Fibroblast of skin of abdomen (primary cell): ENCODE data around the gene VAPB.

Experiments used
- DNase-seq: peaks from one replicate; pipeline ENCODE4 v3.0.0-alpha.2; 2013

The VAPB gene

DNA sequence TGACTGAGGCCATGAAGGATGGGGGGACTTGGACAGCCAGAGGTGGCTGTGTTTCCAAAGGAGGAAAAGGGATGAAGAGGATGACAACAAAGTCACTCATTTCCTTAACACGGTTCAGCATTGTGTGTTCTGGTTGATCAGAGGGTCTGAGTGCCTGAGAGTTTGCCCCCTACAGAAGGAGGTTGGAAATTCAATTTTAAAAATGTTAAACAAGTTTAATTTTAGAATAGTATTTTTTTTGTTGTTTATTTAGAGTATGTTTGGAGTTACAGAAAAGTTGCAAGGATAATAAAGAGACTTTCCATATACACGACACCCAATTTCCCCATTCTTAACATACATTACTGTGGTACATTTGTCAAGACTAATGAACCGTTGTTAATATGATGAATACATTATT lies 10.3 kb upstream of the VAPB start:
- DNase-seq, result no peak

DNA sequence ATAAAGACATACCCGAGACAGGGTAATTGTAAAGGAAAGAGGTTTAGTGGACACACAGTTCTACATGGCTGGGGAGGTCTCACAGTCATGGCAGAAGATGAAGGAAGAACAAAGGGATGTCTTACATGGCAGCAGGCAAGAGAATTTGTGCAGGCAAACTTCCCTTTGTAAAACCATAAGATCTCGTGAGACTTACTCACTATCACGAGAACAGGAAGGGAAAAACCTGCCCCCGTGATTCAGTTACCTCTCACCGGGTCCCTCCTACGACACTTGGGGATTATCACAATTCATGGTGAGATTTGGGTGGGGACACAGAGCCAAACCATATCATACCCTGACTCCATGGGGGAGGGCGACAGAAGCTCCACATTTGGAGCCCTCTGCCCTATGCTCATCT lies 7.4 kb upstream of the VAPB start:
- no peak for DNase-seq

DNA sequence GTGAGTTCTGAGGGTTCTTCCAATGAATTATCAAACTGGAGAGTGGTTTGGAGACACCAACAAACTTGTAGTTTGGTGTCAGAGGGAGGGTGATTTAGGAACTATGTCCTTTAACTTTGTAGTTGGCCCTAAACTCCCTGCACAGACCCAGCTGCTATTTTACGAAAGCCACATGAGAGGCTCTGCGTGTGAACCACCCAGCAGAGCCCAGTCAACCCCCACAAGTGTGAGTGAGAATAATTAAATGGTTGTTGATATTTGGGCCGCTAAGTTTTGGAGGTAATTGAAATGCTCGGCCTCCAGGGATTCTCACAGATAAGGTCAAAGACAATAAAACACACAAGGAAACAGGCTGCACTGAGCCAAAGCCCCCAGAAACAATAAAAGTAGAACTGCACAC lies 6.9 kb upstream of the VAPB start:
- no peak for DNase-seq

GRCh38 chr20:58384821-58385220 lies 4.2 kb upstream of the VAPB start:
- no peak for DNase-seq

DNA sequence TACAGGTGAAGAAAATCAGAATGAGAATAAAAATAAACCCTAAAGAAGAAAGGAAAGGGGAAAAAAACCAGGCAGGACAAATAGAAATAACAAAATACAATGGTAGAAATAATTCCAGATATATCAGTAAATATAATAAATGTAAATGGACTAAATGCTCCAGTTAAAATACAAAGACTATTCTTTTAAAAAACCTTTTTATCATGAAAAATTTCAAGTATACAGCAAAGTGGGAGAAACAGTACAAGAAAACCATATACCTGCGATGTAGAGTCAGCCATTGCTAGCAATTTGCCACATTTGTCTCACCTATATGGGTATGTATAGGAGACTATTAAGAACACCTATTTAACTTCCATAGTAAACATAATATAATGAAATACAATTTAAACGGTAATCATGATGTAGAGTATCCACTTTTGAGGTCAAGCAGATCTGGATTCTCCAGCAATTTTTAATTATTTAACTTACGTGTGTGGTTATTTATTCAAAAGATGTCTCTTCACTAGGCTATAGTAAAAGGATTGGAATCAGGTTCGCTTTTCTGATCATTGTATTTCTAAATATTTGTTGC lies 914 bp upstream of the VAPB start:
- DNase-seq, result no peak

GRCh38 chr20:58389324-58389967 lies 417 bp downstream of the VAPB start:
- DNase-seq, result peak; percentile 33

GRCh38 chr20:58389968-58390658 lies 1.1 kb downstream of the VAPB start:
- DNase-seq, result no peak

GRCh38 chr20:58390659-58391035 lies 1.6 kb downstream of the VAPB start:
- DNase-seq, result no peak

GRCh38 chr20:58392286-58392685 lies 3.3 kb downstream of the VAPB start:
- no peak for DNase-seq

DNA sequence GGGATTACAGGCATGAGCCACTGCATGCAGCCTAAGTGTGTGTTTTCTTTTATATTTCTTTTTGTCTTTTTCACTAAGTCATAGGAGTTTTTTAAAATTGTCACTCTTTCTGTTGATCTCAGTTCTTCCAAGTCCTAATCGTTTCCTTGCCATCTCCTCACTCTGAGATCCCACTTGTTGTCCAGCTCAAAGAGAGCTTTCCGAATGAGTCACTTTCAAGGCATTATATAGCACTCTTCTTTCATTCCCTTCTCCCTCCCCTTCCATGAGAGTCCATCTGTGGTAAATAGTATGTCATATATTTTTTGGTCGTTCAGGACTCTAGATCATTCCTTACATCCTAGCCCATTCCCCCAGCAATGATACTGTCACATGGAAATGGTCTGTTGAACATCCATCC lies 4.3 kb downstream of the VAPB start:
- peak; percentile 70 for DNase-seq

GRCh38 chr20:58394801-58395200 lies 5.8 kb downstream of the VAPB start:
- no peak for DNase-seq

DNA sequence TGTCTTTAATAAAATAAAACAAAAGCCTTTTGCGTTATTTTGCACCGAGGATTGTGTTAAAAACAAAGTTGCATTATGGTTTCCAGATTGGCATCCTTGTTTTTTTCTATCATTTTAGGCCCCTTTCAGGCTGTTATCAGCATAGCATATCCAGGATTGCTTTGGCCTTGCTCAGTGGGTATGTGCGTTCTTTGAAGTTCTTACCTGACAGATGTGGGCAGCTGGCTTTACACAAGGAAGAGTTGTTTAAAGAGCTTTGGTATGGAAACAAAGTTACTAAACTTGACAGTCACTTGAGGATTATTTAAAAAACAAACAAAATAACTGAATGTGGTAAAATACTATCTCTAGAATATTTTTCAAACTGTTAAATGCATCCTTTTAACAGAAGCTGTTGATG lies 6.6 kb downstream of the VAPB start:
- no peak for DNase-seq

- no peak for DNase-seq
These were observed 8.4 kb downstream of the VAPB start for GRCh38 chr20:58397429-58397828.

DNA sequence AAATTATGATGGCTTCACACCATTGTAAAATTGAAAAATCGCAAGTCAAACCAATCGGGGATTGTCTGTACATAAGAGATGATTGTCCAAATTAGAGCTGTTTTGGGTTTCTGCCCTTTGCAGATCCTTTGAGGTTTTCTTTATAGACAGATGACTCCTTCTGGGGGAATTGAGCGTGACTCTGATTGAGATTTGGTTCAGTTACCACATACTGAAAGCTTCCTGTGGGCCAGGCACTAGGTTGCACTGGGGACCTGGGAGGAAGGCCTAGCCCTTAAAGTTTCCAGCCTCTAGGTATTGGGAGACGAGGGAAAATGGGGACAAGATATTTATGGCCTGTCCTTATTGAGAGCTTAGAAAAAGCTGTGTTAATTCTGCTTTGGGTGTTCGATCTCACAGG lies 9.2 kb downstream of the VAPB start:
- no peak for DNase-seq

DNA sequence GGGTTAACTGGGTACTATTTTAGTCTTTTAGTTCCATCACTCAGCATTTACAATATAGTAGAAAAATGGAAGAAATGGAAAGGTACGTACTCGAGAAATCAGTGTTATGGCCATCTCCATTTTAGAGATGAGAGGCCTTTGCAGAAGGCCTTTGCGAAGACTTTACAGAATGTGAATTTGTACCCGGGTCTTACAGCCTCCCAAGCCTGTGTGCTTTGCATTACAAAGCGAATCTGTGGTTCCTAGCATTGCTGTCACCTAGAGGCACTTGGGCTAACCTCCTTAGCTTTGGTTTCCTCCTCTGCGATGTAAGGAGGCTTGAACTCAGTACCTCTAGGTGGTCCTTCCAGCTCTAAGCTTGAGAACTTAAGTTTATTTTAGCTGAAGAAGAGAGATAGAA lies 10.9 kb downstream of the VAPB start:
- DNase-seq, result no peak

DNA sequence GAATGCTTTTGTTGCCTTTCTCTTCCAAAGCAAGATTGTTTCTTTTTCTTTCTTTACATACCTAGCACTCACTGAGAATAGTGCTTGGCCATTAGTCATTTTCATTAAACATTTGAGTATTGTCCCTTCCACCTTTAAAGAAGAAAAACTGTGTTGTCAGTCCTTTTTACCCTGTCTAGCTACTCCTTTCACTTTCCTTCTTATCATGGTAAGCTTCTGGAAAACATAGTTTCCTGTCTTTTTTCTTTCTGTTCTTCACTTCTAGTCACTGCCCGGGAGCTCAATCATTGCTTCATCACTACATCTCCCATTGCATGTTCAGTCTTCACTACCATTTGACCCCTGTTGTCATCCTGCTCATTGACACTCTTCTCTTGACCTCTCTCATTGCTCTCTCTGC lies 12.1 kb downstream of the VAPB start:
- no peak for DNase-seq

GRCh38 chr20:58402305-58402704 lies 13.3 kb downstream of the VAPB start:
- no peak for DNase-seq

DNA sequence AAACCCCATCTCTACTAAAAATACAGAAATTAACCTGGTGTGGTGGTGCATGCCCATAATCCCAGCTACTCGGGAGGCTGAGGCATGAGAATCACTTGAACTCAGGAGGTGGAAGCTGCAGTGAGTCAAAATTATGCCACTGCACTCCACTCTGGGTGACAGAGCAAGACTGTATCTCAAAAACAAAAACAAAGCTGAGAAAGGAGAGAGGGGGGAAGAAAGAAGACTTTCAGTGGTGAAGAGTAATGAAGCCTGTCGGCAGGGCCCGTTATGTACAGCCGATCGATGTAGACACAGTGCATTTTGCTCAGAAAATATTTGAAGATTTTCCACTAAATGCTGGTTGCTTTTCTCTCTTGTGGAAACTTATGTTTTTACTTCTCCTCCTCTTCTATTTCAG lies 13.8 kb downstream of the VAPB start:
- no peak for DNase-seq

DNA sequence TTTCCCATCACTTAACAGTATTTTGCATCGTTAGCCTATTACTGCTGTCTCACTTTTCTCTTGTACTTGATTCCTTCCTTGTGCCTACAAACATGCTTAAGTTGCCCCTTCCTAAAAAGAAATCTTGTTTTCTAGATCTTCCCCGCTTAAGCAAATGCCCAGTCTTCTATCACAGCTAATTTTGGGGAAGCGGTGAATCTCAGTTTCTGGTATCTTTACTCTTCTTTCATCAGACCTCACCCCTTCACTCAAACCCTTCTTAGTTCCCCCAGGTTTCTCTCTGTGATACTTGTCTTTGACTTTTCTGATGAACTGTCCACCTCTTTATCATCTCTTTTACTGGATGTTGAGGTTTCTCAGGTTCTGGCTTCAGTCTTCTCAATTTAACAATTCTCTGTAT lies 14.2 kb downstream of the VAPB start:
- DNase-seq, result no peak

GRCh38 chr20:58405504-58406291 lies 16.7 kb downstream of the VAPB start:
- no peak for DNase-seq

DNA sequence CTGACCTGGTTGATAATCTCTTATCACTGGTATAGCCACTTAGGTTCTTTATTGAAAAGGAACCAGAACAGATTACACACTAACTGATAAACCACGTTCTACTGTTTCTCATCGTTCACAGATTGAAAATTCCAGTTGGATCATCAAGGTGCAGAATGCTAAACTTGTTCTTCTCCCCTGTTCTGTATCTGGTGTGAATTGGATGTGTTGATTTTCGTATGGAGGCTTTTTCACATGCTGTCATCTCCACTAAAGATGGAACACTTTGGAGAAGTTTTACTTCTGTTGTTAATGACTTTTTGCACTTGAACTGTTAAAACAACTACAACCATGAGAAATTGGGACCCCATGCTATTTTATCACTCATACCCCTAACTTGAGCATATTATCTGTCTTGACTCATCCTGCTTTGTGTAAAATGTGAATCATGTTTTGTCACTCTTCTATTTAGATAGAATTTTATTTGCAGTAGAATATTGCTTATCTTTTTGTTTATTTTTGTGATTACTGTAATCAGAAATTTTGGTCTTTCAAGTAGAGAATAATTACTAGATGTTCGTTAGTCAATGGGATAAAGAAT lies 17.5 kb downstream of the VAPB start:
- no peak for DNase-seq

DNA sequence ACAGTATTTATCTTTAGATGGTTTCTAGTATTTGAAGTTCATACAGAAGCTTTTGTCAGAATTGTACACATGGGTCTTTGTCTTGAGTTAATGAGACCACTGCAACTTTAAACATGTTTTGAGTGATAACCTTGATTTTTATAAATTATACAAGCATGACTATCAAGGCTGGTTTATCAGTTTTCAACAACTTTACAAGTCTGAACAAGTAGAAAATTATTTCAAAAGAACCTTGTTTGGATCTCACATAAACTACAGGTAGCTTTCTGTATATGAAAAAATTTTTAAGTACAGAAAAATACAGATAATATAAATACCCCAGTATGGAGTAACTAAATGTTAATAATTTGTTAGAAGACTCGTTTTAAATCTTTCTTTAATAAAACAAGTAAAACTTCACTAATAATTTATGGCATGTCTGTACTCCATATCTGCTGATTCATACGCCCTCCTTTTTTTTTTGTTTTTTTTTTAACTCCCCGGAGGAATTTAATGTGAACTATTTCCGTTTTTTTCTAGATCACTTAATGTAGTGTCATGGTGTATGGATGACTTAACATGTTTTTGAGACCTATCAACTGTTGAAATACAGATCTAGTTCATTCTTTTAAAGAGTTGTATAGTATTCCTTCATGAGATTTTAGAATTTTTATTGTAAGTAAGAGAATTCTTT lies 18.3 kb downstream of the VAPB start:
- peak; percentile 14 for DNase-seq
